NCI-H2029 (cell line): ENCODE measurements around the gene LPP.

Experiments
- DNase-seq: peaks from one replicate; lab custom pipeline; 2025; lab: John Stamatoyannopoulos, UW

Gene LPP

GRCh38 chr3:188361888-188362287 is 207.9 kb downstream of the LPP start:
- DNase-seq = no peak

- peak; percentile 3 for DNase-seq
Observed at GRCh38 chr3:188362405-188362831, 208.5 kb downstream of the LPP start.

GRCh38 chr3:188365184-188365583 is 211.2 kb downstream of the LPP start:
- no peak for DNase-seq

GRCh38 chr3:188365988-188366698 is 212.2 kb downstream of the LPP start:
- DNase-seq = no peak

- DNase-seq = no peak
Observed at GRCh38 chr3:188367678-188368077, 213.7 kb downstream of the LPP start.

- DNase-seq = no peak
Observed at GRCh38 chr3:188369526-188369925, 215.6 kb downstream of the LPP start.

GRCh38 chr3:188370081-188370830 is 216.3 kb downstream of the LPP start:
- DNase-seq = no peak

GRCh38 chr3:188378786-188379185 is 224.8 kb downstream of the LPP start:
- no peak for DNase-seq

GRCh38 chr3:188380252-188380651 is 226.3 kb downstream of the LPP start:
- DNase-seq = no peak

GRCh38 chr3:188380722-188381121 is 226.8 kb downstream of the LPP start:
- DNase-seq = no peak

- DNase-seq = no peak
Observed at GRCh38 chr3:188383748-188384147, 229.8 kb downstream of the LPP start.

GRCh38 chr3:188385295-188385694 is 231.3 kb downstream of the LPP start:
- no peak for DNase-seq

- no peak for DNase-seq
Observed at GRCh38 chr3:188389711-188390342, 235.9 kb downstream of the LPP start.

GRCh38 chr3:188390343-188390718 is 236.4 kb downstream of the LPP start:
- no peak for DNase-seq

- no peak for DNase-seq
Observed at GRCh38 chr3:188390775-188391443, 237.0 kb downstream of the LPP start.

- DNase-seq = no peak
Observed at GRCh38 chr3:188391592-188391991, 237.6 kb downstream of the LPP start.

- no peak for DNase-seq
Observed at GRCh38 chr3:188392076-188392475, 238.1 kb downstream of the LPP start.

GRCh38 chr3:188394623-188395022 is 240.7 kb downstream of the LPP start:
- no peak for DNase-seq

- no peak for DNase-seq
Observed at GRCh38 chr3:188396251-188396650, 242.3 kb downstream of the LPP start.

GRCh38 chr3:188396900-188397299 is 242.9 kb downstream of the LPP start:
- DNase-seq = no peak

GRCh38 chr3:188397766-188398705 is 244.1 kb downstream of the LPP start:
- no peak for DNase-seq
